Occipital lobe (tissue), 2 donors: ENCODE data around the gene PDZD8. TPM values are rescaled to one million over a fixed set of nuclear protein-coding genes. Genes with fewer than 3 reads are reported as not detected.
"Not testable (repeated sequence)": the region's sequence is repeated elsewhere in the genome, so short reads cannot be mapped to it uniquely, and the experiment has no call there.

ENCODE experiments used
- DNase-seq: peaks from one replicate; lab custom pipeline; 2025; lab: John Stamatoyannopoulos, UW
- total RNA-seq: library from RNA; depleted of rRNA; stranded (reverse); fragments of >200 nt; gene quantifications from one replicate; pipeline ENCODE4 v1.2.3, GENCODE V29; 2014

PDZD8 gene
- total RNA-seq, 1 donor from 2014 or later = 28.1 TPM

DNA sequence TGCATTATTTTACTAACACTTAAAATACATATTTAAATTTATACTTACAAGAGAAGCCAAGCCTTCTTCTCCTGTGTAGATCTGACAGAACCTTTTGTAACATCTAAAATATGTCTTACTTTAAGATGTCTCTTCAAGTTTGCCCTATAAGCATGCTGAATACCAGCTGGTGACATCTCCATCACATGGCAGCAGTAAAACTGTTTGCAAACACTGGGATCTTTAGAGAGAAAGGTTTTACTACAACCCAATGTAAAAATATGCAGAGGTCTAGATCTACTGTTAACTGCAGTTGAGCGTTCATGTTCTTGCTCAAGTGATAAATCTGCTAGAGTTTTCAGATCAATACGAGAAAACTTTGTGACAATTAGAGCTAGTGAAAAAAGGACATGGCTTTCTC is 23.2 kb downstream of the PDZD8 start:
- no peak for DNase-seq

DNA sequence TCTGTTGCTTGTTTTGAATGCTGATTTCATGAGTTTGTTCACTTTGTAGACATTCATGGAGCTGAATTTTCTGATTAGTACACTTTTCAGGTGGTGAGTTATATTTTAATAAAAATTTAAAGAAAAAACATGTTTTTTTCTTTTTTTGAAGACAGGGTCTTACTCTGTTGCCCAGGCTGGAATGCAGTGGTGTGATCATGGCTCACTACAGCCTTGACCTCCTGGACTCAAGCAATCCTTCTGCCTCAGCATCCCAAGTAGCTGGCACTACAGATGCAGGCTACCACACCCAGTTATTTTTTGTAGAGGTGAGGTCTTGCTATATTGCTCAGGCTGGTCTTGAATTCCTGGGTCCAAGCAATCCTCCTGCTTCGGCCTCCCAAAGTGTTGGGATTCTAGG is 23.7 kb downstream of the PDZD8 start:
- DNase-seq = no peak

DNA sequence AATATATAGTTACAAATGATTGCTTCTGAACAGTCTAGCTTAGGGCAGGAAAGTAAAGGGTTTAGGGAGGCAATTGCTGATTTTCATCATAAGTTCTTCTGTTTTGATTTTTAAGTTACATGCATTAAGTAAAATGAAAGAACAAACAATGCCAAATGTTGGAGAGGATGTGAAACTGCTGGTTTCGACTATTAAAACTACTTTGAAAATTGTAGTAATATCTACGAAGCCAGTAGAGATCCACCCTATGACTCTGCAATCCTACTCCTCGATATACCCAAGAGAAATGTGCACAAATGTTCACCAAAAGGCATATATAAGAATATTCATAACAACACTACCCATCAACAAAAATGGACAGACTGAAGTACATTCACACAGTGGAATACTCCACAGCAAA is 24.3 kb downstream of the PDZD8 start:
- DNase-seq = no peak

DNA sequence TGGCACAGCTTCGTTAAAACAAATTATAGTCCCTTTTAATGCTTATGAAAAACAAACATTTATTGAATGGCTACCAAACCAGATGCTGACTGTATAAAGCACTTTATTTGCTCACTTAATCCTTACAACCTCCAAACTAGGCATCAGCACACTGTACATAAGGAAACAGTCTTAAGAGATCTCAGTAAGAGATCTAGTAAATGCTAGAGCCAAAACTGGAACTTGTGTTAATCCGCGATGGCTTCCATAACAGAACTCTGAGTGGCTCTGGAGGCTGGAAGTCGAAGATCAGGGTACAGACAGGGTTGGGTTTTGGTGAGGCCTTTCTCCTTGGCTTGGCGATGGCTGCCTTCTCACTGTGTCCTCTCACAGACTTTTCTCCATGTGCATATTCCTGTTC is 27.0 kb downstream of the PDZD8 start:
- no peak for DNase-seq

DNA sequence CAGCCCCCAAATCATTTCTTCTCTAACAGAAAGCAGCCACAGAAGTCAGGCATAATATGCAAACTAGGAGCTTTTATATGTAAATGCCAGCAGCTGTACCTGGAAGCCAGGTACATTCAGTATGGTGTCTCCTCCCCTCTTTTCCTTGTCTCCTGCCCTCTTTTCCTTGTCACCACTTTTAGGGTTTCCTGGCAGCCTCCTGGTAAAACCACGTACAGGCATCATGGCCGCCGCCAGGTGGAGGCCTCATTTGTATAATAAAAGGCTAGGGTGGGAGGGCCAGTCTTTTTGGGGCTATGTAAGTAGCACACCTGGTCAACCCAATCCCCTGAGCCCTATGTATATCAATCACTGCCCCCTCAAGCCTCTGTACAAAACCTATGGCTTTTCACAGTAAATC is 28.7 kb downstream of the PDZD8 start:
- no peak for DNase-seq

DNA sequence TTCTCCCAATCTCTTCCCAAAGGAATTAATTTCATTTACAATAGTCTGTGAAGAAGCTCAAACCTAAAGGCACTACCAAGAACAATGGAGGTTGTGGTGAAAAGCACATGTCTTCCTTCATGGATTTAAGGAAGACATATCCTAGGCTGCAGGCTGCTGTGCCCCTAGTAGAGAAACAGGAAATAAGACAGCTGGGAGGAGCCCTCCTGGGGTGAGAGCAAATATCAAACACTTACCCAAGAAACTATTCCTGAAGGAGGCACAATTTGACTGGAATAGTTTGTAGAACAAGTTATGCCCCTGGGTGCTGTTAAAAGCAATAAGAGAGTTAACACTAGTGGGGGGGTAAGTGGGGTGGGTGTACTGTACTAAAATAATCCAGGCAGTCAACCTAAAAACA is 30.1 kb downstream of the PDZD8 start:
- DNase-seq = no peak

DNA sequence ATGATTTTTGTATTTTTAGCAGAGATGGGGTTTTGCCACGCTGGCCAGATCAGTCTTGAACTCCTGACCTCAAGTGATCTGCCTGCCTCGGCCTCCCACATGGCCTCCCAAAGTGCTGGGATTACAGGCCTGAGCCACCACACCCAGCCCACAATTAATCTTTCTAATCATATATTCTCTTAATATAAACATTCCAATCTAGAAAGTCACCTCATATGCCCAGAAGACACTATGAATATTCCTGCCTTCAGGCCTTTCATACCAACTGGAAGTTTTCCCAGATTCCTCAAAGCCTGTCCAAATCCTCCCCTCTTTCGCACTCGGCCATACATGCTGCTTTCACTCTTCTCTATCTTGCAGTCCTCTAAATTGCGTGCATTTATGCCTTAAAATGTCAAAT is 32.6 kb downstream of the PDZD8 start:
- DNase-seq = no peak

DNA sequence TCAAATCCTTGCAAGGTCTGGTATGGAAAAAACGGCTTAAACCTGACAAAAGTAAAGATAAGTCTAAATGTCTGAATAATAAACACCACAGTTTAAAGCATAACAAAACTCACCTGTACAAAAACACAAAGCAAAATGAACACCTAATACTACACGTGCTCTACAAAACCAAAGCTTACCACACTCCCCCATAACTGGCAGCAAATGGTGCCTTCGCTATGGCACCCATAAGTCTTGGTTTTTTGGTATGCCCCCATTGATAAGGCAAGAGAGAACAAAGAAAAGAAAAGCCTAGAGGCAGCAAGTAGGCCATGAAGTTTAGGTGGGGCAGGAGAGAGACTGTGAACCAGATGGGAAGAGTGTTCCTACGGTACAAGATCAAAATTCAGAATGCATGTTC is 34.2 kb downstream of the PDZD8 start:
- DNase-seq = no peak

DNA sequence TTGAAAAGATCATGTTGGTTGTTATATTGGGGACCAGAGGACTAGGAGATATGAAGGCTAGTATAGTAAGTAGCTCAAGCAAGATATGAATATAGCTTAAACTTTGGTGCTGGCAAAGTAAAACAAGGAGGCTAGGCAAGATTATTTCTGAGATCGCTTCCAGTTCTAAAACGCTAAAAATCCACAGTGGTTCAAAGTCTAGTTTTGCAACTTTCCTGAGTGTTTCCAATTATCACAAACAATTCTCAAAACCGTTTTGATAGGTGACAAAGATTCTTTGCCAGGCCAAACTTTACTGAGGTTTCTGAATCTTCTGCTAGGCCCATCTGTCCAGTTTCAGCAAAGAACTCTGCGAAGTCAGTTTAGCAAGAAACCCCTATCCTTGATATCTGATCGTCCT is 35.3 kb downstream of the PDZD8 start:
- no peak for DNase-seq

DNA sequence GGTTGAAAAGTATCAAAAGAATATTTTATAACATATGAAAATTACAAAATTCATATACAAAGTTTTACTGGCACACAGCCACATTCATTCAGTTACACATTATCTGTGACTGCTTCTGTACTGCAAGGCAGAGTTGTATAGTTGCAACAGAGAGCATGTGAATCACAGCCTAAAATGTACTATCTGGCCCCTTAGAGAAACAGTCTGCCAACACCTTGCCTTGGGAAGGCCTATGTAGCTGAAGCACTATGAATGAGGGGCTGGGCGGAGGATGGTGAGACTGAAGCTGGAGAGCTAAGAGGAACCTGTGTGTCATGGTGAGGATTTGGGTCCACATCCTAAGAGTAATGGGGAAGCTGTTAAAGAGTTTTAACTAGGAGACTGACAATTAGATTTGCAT is 35.7 kb downstream of the PDZD8 start:
- no peak for DNase-seq

DNA sequence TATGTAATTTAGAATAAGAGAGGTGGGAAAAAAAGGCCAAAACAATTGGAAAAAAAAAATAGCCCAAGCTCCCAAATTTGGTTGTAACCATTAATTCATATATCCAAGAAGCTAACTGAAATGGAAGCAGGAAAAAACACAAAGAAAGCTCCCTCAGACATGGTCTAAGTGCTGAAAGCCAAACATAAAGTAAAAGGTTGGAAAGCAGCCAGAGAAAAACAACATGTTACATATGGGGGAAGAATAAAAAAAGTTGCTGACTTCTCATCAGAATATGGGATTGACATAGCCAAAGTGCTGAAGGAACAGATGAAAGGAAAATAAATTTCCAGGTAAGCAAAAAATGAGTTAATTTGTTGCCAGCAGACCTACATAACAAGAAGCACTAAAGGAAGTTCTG is 40.3 kb downstream of the PDZD8 start:
- DNase-seq = no peak

DNA sequence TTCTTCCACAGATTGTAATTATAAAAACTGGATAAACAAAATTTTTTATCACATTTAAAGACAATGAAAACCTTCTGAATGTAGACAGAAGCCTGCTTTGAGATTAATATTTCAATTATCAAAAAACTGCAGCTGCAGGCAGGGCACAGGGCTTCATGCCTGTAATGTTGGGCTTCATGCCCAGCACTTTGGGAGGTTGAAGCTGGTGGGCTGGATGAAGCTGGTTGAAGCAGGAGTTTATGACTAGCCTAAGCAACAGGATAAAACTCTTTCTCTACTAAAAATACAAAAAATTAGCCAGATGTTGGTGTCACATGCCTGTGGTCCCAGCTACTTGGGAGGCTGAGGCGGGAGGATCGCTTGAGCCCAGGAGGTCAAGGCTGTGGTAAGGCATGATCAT is 41.2 kb downstream of the PDZD8 start:
- no peak for DNase-seq

DNA sequence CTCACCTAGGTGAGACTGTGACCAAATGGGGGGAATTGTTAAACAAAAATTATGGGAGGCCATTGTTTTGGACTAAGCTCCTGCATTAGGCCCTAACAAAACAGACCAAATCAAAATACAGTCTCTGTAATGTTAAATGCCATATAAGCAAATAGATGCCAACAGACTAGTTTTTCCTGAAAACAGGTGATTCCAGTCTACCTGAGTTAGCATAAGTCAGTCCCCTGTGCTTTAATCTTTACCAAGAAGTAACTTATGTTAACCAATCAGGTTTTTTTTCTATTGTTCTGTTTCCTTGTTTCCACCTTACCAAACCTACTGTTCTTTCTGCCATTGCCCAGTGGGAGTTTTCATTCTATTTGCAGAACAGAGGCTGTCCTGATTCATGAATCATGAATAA is 48.0 kb downstream of the PDZD8 start:
- DNase-seq = no peak

DNA sequence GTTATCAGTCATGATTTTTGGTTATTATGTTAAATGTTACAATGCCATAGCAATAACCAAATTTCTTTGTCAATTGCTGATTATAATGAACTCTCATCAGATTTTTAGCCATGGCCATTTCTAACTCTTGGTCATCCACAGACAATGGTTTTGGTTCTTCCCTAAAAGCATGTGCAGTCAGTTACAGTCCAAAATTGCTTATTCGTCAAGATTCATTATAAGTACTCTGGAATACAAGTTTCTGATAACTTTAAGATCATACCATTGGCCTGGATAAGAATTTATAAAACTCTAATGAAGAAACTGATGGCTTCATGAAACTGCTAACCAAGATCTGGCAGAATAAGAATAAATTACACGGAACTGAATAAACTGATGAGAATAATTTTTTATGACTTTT is 50.9 kb downstream of the PDZD8 start:
- DNase-seq = no peak

DNA sequence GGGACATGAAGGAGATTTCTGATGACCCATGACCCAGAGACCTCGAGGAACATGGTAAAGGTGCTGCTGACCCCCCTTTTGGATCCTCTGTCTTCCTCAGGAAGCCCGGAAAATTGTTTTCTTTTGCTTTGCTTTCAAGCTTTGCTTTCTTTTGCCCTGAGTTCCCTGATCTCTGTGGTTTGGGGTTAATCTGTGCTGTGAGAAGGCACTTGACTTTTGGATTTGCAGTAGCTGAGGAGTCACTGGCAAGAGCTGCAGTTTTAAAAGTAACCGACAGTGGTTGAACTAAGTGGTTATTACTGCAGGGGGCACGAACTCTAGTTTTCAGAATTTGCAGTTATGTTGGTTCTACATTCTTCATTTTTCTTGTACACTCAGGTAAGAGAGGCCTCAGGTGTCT is 53.0 kb downstream of the PDZD8 start:
- no peak for DNase-seq

DNA sequence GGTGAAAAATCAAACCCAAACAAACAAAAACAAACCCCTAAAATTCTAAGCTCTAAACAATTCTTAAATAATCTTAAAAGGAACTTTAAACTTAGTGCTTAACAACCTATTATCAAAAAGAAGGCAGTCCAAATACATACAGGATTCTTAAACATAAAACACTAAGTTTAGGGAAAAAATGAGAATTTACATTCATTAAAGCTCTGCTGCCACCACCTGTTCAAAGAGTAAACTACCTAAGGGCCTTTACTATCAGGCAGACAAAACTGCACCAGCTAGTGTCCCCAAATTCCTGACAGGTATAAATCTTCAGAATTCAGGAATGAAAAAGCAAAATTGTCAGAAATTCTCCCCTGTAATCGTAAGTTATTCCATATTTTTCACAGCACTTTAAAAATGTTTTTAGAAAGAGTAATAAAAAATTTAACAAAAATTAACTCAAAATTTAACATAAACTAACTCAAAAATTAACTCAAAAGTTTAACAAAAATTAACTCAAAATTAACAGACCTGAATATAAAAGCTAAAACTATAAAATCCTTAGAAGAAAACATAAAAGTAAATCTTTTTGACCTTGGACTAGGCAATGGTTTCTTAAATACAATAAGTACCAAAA is 55.1 kb downstream of the PDZD8 start:
- DNase-seq = no peak

DNA sequence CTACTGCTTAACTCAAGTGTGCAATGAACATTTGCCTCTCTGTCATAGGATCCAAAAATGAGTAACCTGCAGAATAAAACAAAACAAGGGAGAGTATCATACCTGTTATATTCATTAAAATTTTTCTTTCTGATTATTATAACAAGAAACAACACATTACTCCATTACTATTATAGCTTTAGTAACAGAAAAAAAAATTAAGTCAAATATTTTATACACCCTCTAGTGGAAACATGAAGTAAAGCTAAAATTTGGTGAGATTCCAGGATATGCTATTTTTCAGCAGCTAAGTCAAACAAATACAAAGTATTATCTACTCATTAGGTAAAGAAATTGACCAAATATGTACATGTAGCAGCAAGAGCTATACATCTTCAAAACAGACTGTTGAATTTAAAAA is 56.3 kb downstream of the PDZD8 start:
- DNase-seq = no peak

DNA sequence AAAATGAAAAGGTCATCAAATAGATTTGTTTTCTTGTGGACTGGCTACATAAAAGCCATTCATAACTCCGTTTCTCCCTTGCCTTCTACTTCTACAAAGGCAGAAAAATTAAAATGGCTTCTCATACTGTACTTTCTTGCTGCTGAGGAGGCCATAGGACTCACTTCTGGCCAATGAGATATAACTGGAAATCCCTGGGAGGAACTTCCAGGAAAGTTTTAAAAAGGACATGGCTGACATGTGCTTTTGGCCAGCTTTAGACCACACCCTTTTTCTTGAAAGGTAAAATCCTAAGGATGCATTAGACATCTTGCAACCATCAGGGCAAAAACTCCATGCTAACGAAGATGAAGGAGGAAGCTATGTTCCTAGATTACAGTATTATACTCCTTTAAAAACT is 58.5 kb downstream of the PDZD8 start:
- no peak for DNase-seq

DNA sequence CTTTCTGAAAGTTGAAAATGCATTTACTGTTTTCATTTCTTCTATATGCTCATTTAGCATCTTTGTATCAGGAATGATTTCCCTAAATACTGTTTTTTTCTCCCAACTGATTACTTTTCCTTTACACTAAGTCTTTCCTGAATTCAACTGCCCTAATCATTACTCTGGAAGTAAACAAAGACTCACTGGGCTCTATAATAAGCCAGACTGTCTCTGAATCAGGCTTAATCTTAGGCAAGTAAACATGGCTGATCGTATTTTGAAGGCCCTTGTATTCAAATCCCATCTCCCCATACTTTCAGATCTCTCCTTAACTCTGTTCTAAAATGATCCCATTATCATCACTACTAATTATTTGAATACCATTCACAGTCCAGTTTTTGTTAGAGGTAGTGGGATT is 61.6 kb downstream of the PDZD8 start:
- no peak for DNase-seq

DNA sequence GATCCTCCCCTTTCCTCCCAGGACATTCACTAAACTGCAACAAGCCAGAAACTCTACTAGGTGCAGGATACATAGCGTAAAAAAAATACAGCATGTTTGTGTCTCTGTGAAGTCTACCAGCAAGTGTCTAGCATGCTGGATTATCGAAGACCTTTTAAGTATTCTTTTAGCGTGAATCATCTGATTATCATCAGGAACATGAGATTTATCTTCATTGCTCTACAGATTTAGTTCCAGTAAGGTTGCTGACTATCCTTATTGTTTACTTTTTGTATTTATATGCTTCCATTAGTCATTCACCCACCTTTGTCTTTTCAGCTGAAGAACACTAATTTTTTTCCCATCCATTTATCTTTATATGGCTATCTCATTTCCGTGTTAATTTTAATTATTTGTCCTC is 62.8 kb downstream of the PDZD8 start:
- no peak for DNase-seq

DNA sequence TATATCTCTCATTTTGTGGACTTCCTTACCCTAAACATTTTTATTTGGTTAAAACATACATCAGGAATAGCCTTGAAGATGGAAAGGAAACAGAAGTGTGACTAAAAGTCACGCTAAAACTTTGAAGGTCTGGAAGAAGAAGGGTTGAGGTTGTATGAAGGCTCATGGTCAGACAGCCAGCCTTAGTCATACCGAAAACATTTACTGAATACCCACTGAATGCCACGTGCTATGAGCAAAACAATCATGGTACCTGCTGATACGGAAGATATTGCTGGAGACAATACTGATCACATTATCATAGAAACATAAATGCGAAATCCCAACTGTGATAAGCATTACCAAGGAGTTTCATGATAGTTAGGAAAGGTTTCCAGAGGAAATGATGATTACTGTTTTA is 64.0 kb downstream of the PDZD8 start:
- DNase-seq = no peak

DNA sequence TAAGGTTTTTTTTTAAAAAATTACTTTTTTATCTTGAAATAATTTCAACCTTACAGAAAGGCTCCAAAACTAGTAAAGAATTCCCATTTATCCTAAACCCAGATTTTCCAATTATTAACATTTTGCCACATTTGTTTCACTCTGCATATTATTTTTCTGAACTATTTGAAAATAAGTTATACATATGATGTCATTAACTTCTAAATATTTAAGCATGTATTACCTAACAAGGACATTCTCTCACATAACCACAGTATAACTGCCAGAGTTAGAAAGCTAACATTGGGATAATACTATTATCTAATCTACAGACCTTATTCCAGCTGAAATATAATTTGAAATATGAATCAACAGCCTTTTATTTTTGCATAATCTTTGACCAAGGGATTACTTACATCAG is 68.6 kb downstream of the PDZD8 start:
- DNase-seq = no peak

DNA sequence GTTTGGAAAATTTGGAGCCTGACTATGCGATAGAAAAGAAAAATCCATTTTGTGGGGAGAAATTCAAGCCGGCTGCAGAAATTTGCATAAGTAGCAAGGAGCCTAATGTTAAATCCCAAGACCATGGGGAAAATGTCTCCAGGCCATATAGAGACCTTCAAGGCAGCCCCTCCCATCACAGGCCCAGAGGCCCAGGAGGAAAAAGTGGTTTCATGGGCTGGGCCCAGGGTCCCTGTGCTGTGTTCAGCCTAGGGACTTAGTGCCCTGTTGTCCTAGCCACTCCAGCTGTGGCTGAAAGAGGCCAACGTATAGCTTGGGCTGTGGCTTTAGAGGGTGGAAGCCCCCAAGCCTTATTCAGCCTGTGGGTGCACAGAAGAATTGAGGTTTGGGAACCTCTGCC is 71.8 kb downstream of the PDZD8 start:
- not testable (repeated sequence) for DNase-seq

DNA sequence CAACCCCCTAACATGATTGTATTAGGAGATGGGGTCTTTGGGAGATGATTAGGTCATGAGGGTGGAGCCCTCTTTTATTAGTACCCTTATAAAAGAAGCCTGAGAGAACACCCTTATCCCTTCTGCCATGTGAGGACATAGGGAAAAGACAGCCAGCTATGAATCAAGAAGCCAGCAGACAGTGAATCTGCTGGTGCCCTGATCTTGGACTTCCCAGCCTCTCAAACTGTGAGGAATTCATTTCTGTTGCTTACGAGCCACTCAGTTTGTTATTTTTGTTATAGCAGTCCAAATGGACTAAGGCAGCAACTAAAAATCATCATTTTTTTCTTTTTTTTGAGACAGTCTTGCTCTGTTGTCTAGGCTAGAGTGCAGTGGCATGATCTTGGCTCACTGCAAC is 74.6 kb downstream of the PDZD8 start:
- no peak for DNase-seq
